HG02623 (cell line): ENCODE measurements around the gene ZNF385D.
"Not testable (repeated sequence)": the region's sequence is repeated elsewhere in the genome, so short reads cannot be mapped to it uniquely, and the experiment has no call there.

Experiments used
- ATAC-seq: cut with Tn5 transposase; IDR thresholded peaks from one replicate; pipeline ENCODE4 v1.9.1; 2021; ENCODE audit warnings: moderate library complexity; ENCODE audit not compliant: unreplicated experiment

ZNF385D gene

GRCh38 chr3:21524133-21524532 is 226.9 kb downstream of the ZNF385D start:
- no peak for ATAC-seq

DNA sequence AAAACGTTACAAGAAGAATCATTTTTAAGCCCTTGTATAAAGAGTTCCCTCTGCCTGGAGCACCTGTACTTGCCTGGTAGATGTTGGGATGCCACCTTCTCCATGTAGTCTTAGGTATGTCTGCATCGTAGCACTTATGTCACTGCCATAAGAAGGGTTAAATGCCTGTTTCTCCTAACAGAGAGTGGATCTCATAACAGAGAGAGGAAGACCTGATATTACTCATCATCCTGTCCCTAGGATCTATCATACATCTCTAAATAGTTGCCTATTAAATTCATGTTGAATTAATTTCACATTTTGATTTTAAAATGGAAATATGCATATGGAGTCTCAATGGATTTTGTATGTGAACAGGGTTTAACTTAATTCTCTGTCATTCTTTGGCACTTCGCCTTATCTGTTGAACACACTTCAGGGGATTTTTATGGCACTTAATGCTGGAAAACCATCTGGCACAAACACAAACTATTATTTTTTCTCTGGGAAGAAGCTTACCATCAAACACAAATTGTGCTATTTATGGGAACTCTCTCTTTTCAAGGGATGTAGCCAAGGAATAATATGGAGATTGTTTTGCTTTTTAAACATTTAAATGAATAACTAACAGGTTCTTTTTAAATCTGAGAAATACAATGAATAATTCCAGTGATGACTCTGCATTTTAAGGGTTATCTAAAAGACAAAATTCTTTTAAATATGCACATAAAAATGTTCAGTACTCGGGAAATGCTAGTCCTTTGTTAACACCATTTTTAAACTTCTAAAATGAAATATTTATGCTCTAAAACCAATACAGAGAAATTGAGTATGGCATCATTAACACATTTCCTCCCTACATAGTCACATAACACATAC is 230.7 kb downstream of the ZNF385D start:
- no peak for ATAC-seq

DNA sequence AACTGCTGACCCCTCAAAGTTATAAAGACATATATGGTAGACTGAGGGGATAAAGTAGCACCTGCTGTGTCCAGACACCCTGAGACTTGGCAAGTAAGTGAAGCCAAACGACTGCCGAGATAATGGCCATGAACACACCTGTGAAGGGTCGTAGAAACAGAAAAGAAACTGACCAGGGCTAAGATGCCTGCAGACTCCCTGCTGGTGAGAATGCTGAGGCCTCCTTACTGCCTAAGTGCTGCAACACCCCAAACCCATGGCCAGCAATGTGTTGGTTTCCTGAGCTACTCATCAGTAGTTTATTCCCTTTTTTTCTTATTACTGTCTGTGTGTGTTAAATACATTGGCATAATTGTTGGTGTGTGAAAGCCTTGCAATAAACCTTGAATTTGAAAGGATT is 233.8 kb downstream of the ZNF385D start:
- no peak for ATAC-seq

DNA sequence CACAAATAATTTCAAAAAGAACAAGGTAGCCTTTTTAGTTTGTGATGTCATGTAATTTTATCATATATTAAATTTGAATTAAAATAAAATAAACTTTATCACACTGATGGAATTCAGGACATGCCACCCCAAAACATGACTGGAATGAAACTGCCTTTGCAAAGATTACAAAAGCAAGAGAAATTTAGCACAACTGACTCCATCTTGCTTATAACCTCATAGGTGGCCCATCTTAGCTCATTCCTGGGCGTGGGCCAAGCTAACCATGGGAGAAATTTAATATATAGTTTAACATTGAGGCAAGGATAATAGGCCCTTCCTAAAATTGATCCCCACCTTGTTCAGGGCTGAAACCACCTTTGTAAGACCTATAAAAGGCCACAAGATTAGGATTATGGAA is 235.6 kb downstream of the ZNF385D start:
- no peak for ATAC-seq

- ATAC-seq, result no peak
Observed at GRCh38 chr3:21509731-21510470, 241.1 kb downstream of the ZNF385D start.

DNA sequence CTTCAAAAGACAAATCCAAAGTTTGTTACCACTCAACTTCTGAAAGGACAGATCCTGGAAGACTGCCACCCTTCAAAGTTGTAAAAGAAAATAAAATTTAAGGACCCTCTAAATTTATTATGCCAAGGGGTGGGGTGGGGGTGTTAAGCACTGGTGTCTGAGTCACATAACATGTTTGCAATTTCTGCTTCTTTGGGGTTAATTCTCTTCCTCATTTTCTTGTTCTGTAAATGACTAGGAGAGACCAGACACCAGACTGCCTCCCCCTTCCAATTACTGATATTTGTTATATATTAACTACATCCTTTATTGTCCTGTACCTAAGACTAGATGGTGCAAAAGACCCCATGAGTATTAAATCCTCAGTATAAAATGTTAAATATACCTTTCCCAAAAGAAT is 242.8 kb downstream of the ZNF385D start:
- no peak for ATAC-seq

- ATAC-seq, result no peak
Observed at GRCh38 chr3:21505711-21506460, 245.1 kb downstream of the ZNF385D start.

DNA sequence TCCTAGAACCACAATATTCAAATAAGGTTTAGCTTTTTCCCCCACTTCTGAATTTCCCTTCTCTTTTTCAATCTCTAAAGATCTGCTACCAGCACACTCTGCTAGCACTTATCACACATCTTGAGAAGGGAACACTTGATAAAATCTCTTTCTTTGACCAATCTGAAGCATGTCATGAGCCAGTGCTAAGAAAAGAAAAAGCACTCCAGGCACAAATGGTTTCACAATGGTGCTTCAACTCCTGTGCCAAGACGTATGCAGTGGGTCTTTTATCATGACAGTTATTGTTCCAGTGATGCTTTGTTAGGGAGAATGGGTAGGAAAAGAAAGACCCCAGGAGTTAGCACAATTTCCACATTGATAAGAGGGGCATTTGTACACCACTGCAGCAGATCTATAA is 248.4 kb downstream of the ZNF385D start:
- ATAC-seq, result no peak

DNA sequence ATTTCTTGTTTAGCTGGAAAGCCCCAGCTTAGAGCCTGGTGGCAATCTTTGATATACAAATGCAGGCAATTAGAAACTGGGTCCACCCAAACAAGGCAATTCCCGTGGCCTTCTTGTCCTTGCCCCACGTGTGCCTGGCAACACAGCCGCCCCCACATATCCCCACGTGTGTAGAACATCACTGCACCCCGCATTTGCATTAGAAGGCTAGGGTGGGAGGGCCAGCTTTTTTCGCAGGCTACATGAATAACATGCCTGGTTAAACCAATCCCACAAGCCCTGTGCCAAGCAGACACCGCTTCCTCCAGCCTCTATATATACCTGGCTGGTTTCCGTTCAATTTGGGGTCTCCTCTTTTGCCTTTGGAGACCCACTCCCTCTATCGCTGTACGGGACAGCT is 250.2 kb downstream of the ZNF385D start:
- ATAC-seq, result no peak

DNA sequence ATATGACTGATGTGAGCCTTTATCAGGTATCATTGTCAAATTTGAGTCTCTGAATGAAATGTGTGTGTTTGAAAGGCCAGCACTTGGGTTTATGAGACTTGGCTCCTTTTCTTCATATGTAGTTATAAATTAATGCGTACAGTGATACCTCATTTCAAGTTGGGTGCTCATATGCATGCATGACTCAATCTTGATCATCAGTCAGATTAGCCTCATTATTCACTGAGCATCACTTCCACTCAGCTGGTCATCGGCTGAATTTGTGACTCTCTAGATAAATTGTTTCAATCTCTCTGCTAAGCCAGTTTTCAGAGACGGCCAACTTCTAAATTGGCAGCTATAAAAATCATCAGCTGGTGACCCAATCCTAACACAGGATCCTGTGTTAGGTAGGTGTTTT is 260.3 kb downstream of the ZNF385D start:
- not testable (repeated sequence) for ATAC-seq

DNA sequence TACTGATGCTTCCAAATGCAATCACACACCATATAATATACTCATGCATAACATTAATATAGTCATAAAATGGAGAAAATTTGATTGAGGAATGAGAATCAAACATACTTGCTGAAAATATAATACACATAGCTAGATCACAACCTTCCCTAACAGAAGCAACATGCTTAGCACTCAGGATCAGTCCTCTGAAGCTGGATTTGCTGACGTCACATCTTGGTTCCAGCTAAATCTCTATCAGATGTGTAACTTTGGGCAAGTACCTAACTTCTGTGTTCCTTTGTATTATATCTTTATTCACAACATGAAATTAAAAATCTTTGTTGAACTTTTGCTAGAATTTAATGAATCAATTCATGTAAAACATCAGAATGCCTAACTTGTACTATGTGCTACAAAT is 263.5 kb downstream of the ZNF385D start:
- no peak for ATAC-seq

DNA sequence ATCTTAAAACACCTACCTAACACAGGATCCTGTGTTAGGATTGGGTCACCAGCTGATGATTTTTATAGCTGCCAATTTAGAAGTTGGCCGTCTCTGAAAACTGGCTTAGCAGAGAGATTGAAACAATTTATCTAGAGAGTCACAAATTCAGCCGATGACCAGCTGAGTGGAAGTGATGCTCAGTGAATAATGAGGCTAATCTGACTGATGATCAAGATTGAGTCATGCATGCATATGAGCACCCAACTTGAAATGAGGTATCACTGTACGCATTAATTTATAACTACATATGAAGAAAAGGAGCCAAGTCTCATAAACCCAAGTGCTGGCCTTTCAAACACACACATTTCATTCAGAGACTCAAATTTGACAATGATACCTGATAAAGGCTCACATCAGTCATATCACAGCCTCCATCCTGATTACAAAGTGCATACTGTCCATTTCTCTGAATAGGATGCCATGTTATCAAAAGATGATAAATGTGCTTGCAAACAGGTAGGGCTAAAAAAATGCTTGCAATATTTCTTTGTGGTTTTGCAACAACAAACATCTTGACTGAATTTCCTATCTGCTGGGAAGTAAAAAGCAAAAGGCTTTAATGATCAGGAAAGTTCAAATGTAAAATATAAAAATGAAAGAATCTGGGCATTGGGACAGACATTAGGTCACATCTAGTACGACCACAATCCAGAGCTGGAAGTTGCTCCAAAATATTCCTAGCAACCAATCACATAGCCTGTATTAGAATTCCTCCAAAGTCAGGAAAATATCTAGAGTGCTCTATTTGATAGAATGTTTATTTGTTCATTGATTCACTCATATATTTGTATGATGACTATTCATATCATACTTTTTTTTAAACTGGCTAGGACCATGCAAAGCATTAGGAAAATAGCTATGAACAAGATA is 264.7 kb downstream of the ZNF385D start:
- not testable (repeated sequence) for ATAC-seq

- ATAC-seq, result no peak
Observed at GRCh38 chr3:21484828-21485144, 266.2 kb downstream of the ZNF385D start.

- no peak for ATAC-seq
Observed at GRCh38 chr3:21484057-21484827, 266.8 kb downstream of the ZNF385D start.

DNA sequence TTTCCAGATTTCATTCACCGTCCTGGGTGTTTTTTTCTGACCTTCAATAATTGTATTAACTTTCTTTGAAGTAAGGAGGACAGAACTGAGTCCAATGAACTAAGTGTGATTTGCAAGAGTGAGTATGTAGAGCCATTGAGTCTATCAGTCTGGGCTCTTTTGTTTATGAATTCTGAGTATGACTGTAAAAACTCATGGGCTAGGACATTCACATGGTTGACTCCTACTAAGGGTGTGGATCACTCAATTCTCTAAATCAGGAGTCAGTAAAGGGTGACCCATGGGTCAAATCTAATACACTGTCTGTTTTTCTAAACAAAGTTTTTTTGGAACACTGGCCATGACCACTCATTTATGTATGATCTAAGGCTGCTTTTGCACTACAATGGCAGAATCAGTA is 269.0 kb downstream of the ZNF385D start:
- ATAC-seq, result no peak

GRCh38 chr3:21477541-21478288 is 273.3 kb downstream of the ZNF385D start:
- ATAC-seq, result no peak

GRCh38 chr3:21466476-21466875 is 284.5 kb downstream of the ZNF385D start:
- no peak for ATAC-seq

DNA sequence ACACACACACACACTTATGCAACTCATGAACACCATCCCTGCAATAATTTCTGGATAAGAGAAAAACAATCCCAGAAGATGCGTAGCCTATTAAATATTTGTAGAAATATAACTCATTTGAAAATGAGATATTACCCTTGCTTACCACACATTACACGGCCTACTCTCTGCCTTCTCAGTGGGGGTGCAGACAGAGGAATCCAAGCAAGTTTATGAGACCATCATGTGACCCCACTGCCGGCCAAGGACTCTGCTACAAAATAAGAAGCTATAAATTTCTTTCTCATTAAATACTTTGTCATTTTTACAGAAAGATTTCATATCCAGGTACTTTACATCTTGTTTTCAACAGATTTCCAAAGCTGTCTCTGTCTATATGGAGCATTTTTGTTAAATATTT is 286.3 kb downstream of the ZNF385D start:
- ATAC-seq, result no peak

DNA sequence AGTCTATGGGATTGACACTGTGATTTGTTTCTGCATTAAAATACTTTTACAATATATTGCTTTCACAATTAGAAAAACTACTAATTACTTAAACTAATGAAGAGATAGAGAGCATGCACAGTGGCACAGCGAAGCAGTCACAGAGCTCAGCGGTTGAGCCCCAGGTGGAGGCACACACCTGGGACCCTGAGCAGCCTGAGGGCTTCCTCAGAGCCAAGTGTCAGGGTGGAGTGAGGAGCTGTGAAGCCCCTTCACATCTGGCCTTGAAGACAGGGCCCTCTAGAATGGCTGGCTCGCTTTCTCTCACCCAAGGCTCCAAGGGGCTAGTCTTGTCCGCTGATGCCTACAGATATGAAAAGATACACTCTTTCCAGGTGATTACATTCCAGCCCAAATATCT is 287.7 kb downstream of the ZNF385D start:
- ATAC-seq, result no peak
